NCI-H1930 (cell line): ENCODE measurements around the gene SPPL3.
A peak's percentile ranks its signal among the peaks of the same experiment; 100 is the strongest.
"Not testable (repeated sequence)": the region's sequence is repeated elsewhere in the genome, so short reads cannot be mapped to it uniquely, and the experiment has no call there.

Experiments
- DNase-seq, 2 experiments: peaks; one replicate each; lab custom pipeline; 2025; lab: John Stamatoyannopoulos, UW

The SPPL3 gene, protein sequence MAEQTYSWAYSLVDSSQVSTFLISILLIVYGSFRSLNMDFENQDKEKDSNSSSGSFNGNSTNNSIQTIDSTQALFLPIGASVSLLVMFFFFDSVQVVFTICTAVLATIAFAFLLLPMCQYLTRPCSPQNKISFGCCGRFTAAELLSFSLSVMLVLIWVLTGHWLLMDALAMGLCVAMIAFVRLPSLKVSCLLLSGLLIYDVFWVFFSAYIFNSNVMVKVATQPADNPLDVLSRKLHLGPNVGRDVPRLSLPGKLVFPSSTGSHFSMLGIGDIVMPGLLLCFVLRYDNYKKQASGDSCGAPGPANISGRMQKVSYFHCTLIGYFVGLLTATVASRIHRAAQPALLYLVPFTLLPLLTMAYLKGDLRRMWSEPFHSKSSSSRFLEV

DNA sequence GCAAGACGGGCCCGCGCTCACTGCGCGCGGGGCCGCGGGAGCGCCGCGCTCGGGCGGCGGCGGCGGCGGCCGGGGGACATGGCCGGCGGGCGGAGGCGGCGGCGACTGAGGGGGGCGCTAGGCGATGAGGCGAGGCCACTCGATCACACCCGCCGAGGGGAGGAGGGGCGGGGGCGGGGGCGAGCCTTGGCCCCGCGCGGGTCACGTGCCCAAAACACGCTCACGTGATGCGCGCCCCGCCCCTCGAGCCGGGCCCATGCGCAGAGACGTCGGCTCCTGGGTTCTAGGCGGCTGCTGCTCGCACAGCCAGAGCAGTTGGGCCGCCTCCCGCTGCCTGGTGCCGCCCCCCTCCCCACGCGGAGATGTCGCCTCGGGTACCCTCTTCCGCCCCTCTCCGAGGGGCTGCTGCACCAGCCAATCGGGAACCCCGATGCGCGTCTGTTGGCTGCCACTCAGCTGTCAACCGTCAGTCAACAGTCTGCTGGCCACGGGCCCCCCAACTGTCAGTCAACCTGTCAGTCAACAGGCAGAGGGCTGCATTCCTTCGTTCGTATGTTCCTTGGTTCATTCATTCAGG is at the start of gene SPPL3:
Gene SPPL3 (minus strand): TSS at position 162 of the 577 bp plus-strand sequence. CDS start 491 bp downstream, outside the sequence.
- peak; percentile 89 to 92 for DNase-seq

DNA sequence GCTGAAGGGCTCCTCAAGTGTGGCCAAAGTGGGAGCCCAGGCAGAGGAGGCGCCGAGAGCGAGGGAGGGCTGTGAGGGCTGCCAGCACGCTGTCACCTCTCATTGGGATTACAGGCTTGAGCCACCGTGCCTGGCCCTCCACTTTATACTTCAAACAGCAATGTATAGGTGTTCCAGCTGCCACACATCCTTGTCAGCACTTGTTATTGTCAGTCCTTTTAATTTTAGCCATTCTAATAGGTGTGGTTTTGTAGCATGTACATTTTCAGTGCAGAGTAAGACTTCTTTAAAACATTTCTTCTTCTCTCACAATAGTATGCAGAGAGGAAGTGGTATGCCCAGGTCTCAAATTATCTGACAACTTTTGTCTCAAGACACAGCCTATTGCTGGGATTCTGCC is 46.6 kb upstream of the SPPL3 start:
- DNase-seq: no peak

DNA sequence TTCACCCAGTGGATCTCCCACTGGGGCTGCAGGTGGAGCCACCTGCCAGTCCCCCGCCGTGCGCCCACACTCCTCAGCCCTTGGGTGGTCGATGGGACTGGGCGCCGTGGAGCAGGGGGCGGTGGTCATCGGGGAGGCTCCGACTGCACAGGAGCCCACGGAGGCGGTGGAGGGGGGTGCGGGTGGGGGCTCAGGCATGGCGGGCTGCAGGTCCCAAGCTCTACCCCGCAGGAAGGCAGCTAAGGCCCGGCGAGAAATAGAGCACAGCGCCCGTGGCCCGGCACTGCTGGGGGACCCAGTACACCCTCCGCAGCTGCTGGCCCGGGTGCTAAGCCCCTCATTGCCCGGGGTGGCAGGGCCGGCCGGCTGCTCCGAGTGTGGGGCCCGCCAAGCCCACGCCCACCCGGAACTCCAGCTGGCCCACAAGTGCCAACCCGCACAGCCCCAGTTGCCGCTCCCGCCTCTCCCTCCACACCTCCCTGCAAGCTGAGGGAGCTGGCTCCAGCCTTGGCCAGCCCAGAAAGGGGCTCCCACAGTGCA is 46.2 kb upstream of the SPPL3 start:
- not testable (repeated sequence) for DNase-seq

DNA sequence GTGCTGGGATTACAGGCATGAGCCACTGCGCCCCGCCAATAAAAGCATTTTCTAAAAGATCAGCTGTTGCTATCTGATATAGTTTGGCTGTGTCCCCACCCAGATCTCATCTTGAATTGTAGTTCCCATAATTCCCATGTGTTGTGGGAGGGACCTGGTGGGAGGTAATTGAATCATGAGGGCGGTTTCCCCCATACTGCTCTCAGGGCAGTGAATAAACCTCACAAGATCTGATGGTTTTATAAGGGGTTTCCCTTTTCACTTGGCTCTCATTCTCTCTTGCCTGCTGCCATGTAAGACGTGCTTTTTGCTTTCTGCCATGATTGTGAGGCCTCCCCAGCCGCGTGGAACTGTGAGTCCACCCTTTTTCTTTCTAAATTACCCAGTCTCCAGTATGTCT is 41.4 kb upstream of the SPPL3 start:
- not testable (repeated sequence) for DNase-seq

DNA sequence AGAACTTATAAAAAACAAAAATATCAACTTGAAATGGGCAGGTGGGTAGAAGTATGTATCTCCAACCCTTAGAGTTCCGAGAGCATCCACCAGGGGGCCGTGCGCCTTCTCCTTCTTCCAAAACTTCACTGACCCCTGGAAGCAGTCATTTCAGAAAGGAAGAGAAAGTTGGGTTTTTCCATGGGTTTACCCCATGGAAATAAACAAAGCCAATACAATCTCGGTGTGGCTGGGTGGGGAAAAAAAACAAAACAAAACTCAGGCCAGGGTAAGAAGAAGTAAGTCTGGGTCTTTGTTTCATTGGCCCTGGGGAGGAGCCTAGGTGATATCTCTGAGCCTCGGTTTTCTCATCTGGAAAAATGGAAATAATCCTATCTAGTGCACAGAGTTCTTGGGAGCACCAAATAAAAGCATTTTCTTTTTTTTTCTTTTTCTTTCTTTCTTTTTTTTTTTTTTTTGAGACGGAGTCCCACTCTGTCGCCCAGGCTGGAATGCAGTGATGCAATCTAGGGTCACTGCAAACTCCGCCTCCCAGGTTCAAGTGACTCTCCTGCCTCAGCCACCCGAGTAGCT is 40.6 kb upstream of the SPPL3 start:
- DNase-seq: no peak

DNA sequence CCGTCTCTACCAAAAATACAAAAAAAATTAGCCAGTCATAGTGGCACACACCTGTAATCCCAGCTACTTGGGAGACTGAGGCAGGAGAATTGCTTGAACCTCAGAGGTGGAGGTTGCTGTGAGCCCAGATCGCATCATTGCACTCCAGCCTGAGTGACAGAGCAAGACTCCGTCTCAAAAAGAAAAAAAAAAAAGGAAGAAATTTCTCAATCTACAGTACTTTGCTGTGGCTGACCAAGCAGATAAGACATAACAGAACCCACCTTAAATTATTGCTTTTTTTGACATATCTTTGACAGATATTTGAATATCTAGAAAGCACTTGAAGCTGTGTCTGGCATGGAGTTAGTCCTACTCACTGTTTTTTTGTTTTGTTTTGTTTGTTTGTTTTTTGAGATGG is 39.3 kb upstream of the SPPL3 start:
- DNase-seq: no peak

DNA sequence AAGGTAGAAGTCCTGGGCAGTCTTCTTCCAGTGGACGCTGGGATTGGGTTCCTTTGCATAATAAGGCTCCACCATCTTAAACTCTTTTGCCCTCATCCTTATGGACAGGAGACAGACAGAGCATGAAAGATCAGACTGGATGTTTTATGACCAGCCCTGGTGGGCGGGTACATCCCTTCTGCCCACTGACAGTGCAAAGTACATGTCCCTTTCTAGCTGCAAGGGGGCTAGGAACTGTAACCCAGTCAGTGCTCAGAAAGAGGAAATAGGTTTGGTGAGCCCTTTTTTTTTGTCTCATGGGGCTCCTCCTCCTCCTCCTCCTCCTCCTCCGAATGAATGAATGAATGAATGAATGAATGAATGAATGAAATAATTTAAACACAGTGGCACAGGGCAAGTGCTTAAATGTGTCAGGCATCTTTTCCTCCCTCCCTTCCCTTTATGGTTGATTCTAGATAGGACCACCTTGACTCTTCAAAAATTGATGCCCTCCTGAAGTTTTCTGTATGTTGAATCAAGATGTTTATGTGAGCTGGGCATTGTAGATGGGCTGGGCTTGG is 37.8 kb upstream of the SPPL3 start:
- no peak for DNase-seq

DNA sequence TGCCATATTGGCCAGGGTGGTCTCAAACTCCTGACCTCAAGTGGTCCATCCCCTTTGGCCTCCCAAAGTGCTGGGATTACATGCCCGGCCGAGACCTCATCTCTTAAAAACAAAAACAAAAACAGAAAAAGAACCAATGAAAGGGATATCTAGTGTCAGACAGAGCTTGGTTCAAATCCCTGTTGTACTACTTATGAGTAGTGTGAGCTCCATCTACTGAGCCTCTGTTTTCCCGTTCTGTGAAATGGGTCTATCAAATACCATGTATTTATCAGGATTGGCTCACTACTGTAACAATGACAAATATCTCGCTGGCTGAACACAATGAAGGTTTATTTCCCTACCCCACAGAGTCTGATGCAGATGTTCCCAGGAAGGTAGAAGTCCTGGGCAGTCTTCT is 37.3 kb upstream of the SPPL3 start:
- no peak for DNase-seq

DNA sequence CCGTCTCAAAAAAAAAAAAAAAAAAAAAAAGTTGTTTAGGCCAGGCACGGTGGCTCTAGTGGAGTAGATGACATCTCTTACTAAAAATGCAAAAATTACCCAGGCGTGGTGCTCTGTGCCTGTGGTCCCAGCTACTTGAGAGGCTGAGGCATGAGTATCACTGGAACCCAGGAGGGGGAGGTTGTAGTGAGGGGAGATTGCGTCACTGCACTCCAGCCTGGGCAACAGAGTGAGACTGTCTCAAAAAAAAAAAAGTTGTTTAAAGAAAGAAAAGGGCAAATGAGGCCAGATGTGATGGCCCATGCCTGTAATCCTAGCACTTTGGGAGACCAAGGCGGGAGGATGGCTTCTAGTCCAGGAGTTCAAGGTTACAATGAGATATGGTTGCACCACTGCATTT is 36.6 kb upstream of the SPPL3 start:
- no peak for DNase-seq

DNA sequence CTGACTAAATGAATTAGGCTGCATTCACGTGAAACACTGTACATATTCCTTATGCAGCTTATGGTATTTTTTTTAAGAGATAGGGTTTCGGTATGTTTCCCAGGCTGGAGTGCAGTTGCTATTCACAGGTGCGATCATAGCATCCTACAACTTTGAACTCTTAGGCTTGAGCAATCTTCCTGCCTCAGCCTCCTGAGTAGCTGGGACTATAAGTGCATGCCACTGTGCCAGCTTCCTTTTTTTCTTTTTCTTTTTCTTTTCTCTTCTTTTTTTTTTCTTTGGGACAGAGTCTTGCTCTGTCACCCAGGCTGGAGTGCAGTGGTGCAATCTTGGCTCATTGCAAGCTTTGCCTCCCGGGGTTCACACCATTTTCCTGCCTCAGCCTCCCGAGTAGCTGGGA is 35.8 kb upstream of the SPPL3 start:
- no peak for DNase-seq

DNA sequence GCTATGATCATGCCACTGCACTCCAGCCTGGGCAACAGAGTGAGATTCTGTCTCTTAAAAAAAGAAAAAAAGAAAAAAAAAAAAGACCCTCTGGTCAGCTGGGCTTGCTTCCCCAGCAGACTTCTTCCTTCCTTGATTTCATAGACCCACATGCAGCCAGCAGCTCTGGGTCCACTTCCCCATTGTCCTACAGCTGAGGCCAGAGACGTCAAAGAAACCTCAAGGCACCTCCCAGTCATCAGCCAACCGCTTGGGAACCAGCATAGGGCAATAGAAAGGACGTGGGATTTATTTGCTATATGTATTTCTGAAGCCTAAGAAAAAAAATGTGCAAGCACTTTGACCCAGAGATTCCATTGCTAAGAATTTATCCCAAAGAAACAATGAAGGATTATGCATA is 35.4 kb upstream of the SPPL3 start:
- no peak for DNase-seq

DNA sequence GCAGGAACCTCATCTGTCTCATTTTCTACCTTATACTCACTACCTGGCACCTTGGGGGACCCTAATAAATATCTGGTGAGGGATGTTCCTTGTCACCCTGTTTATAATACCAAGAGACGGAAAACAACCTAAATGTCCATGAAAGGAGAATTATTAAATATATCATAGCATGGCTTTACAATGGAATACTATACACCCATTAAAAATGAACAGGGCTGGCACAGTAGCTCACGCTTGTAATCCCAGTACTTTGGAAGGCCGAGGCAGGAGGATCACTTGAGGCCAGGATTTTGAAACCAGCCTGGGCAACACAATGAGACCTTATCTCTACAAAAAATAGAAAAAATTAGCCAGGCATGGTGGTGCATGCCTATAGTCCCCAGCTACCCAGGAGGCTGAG is 34.3 kb upstream of the SPPL3 start:
- DNase-seq: no peak

DNA sequence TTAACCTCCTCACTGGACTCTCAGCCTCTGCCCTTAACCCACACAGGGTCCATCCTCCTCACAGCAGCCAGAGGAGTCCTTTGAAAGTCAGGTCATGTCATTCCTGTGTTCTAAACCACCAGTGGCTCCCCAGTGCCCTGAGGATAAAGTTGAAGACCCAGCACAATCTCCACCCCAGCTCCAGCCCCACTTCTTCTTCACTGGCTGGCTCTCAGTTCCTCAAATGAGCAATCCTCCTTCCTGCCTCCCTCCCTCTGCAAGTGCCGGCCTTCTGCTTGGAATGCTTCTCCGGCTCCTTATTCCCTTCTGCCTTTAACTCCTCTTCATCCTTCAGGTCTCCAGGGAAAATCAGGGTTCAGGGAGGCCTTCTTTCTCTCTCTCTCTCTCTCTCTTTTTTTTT is 32.0 kb upstream of the SPPL3 start:
- no peak for DNase-seq

DNA sequence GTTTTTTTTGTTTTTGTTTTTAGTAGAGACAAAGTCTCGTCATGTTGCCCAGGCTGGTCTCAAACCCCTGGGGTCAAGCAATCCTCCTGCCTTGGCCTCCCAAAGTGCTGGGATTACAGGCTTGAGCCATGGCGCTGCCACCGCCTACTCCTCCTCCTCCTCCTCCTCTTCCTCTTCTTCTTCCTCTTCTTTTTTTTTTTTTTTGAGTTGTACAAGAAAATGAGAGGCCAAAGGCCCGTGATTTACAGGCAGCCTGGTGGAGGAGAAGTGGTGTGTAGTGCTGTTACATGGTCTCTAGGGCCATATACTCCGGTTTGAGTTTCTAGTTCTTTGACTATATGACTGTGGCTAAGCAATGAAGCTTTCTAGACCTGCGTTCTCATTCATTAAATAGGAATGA is 29.6 kb upstream of the SPPL3 start:
- DNase-seq: no peak

DNA sequence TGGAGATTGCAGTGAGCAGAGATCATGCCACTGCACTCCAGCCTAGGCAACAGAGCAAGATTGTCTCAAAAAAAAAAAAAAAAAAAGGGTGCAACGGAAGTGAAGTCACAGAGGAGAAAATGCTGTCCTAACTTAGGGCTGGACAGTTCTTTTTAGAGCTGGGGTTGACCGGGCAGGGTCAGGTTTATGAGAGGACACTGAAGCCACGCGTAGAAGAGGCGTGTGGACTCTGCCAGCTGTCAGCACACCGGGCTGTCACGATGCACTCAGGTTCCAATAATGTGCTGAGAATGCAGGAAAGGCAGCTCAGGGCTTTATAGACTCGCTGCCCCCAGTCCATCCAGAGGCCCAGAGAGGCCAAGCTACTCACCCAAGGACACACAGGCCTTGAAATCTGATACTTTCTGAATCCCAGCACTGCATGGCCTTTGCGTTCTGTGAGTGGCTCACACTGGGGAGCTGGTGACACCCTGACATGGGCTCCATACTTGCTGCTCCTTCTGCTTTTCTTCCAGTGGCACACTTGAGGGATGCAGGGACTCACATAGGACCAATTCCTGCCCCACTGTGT is 28.9 kb upstream of the SPPL3 start:
- DNase-seq: no peak

DNA sequence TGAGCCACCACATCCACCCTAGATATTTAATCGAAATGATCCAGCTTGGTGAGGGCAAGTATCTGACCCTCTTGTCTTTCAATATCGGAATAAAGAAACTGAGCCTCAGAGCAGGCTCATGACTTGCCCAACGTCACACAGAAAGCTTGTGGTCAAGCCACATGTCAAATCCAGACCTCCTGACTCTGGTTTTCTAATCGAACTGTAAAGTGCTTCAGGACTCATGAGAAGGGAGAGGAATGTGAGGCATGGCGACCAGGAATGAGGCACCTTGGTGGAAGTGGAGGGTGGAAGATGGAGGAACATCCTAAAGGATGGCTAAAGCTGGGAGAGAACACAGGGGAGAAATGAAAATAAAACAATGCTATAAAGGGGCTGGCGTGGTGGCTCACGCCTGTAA is 27.9 kb upstream of the SPPL3 start:
- no peak for DNase-seq

DNA sequence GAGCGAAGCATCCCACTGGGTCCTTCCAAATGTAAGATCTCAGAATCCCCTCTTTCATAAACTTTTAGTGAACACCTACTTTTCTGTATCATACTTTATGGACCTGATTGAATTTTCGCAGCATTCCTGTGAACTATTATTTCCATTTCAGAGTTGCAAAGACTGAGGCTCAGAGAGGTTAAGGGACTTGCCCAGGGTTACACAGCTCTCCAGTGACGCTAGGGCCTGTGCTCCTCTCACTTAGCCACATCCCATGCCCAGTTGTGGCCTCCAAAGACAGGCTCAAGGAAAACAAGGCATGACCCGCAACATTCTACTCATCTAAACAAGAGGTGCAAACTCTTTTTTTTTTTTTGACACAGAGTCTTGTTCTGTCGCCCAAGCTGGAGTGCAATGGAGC is 25.9 kb upstream of the SPPL3 start:
- DNase-seq: no peak

DNA sequence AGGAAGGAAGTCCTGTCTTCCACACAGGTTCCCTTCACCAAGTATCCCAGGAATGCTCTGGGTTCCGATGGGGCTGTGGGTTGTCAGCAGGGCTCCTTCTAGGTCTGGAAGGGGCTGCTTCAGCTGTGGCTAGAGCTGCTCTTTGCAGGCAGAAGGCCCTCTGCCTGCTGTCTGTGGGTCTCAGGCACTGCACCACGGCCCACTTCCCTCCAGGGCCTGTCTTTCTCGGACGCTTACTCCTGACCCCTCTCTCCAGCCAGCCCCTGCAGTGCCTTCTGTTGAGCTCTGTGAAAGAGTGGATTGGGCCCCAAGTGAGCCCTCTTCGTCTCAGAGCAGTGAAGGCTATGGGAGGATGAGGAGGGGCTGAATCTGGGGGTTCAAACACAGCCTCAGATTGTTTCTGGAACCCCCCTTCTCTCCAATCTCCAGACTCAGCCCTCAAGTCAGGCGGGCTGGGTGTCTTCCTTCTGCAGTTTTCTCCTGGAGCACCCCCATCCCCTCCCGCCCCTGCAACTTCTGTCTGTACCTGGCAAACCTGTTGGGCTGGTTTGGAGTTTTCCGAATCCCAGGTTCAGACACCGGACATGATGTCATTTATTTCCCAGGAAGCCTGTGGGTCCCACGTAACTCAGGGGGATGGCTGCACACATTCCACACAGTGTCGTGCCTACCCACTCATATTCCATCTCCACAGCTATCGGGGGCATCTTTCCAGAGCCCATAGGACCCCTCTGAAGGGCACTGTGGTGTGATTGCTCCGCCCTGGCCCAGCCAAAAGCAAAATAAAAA is 24.9 kb upstream of the SPPL3 start:
- DNase-seq: no peak

DNA sequence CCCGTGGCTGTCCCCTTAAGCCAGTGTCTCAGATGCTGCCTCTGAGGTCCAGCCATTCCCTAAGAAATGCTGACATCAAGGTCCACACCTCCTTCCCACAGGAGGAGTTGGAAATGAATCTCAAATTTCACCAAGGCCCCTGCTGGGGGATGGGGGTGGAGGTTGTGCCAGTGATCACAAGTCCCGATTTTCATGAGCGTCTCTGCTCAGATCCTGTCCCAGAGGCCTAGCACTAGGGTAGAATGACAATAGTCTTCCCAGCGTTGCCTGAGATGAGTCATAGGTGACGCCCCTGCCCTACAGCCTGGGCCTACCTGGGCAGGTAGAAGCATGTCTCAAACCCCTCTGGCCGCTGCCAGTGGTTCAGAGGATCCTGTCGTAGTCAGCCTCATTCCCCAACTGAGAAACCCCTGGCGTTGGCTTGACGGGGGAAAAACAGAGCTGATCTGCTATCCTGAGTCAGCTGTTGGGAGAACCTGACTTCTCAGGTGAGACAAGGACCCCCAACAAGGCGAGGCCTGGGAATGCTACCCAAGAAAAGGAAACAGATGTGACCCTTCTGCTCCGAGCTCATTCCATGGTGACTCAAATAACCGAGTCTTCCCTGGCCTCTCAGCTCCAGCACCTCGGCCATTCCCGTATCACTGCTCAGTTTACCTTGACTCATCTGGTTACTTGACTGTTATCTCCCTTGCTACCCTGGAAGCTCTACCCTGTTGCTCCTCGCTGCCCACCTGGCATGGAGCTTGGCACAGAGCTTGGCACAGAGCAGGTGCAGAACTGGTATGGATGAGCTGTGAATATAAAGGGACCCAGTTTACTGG is 21.8 kb upstream of the SPPL3 start:
- no peak for DNase-seq

DNA sequence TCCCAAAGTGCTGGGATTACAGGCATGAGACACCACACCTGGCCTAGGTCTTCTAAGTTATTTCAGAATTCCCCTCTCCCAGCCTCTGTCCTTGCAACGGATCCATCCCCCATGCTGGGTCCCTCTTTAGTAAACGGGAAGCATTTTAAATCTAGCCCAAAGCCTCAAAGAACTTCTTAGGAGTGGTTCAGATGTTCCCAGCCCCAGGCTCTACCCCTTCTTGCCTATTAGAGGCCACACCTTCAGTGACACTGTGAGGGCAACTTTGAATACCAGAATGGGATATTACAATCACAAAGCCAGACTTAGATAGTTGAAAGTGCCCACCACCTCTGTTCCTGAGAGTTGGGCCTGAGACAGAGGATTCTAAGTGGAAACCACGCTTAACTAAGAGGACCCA is 18.1 kb upstream of the SPPL3 start:
- DNase-seq: no peak

DNA sequence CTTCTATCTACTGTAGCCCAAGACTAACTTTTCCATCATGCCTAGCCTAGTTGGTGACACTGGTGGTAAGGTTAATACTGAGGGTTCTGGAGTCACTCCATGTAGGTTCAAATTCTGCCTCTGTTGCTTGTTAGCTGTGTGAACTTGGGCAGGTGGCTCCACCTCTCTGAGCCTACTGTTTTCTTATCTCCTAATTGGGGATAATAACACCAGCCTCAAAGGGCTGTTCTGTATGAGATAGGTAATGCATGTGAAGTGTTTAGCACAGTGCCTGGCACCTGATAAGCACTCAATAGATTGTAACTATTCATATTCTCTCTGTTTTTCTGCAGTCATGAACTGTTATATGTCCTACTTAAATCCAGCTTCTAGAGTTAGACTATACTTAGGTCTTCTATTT is 17.5 kb upstream of the SPPL3 start:
- DNase-seq: no peak
